ENCODE results near the gene ZNF511.

ZNF511 gene

GRCh38 chr10:133347710-133348517 lies 39.2 kb downstream of the ZNF511 start:
- H3K4me3 Mint-ChIP-seq: no peak overlapping the region
- no peak for DNase-seq
- H3K27me3 Mint-ChIP-seq (ENCODE audit: low read depth, poor library complexity): peaks cover 27% of the 10 kb centered on the region
- H3K36me3 Mint-ChIP-seq (ENCODE audit: low read depth): no peaks in the 10 kb centered on the region
- peaks cover 7% of the 10 kb centered on the region for H3K9me3 Mint-ChIP-seq
- H3K4me1 Mint-ChIP-seq: peaks cover 13% of the 10 kb centered on the region
- H3K27ac Mint-ChIP-seq: no peak overlapping the region
- TF ChIP-seq CTCF (IDR thresholded peaks at IDR 0.05): no peak

GRCh38 chr10:133349160-133349568 lies 40.5 kb downstream of the ZNF511 start:
- H3K9me3 Mint-ChIP-seq: peaks cover 7% of the 10 kb centered on the region
- no peaks in the 10 kb centered on the region for H3K36me3 Mint-ChIP-seq (ENCODE audit: low read depth)
- peaks cover 19% of the 10 kb centered on the region for H3K27me3 Mint-ChIP-seq (ENCODE audit: low read depth, poor library complexity)
- DNase-seq: no peak
- peaks cover 6% of the 10 kb centered on the region for H3K4me1 Mint-ChIP-seq
- TF ChIP-seq CTCF (IDR thresholded peaks at IDR 0.05): no peak
- no peak overlapping the region for H3K4me3 Mint-ChIP-seq
- no peak overlapping the region for H3K27ac Mint-ChIP-seq

DNA sequence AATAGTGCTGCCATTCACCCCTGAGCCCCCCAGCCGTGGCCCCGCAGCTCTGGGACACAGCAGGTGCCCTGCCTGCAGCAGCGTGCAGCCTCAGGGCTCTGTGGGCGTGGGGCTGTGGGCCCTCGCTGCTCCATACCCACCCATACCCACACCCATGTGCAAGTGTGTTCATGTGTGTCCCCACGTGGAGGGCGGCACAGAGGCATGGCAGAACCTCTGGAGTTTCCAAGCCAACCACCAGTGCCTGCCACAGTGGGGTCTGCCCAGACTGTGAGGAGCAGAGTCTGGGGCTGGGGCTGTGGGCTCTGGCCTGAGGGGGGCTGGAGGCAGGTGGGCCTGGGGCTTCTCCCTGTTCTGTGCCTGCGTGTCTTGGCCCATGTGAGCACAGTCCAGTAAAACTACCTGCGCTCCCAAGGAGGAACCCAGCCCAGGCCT lies 40.9 kb downstream of the ZNF511 start:
- Mint-ChIP-seq H3K4me3 (no peak overlapping the region), H3K9me3 (peaks cover 7% of the 10 kb centered on the region)
- DNase-seq: no peak

GRCh38 chr10:133350283-133350949 lies 41.7 kb downstream of the ZNF511 start:
- H3K4me3 Mint-ChIP-seq: no peak overlapping the region
- no peak for DNase-seq
- peaks cover 15% of the 10 kb centered on the region for H3K27me3 Mint-ChIP-seq (ENCODE audit: low read depth, poor library complexity)
- H3K36me3 Mint-ChIP-seq (ENCODE audit: low read depth): no peaks in the 10 kb centered on the region
- peaks cover 2% of the 10 kb centered on the region for H3K9me3 Mint-ChIP-seq
- TF ChIP-seq CTCF (IDR thresholded peaks at IDR 0.05): no peak
- H3K27ac Mint-ChIP-seq: no peak overlapping the region
- H3K4me1 Mint-ChIP-seq: peaks cover 6% of the 10 kb centered on the region

More for the DNA sequence above, 40.9 kb downstream of the ZNF511 start:
- TF ChIP-seq CTCF (IDR thresholded peaks at IDR 0.05): no peak
- peaks cover 16% of the 10 kb centered on the region for H3K27me3 Mint-ChIP-seq (ENCODE audit: low read depth, poor library complexity)
- no peak overlapping the region for H3K27ac Mint-ChIP-seq
- no peaks in the 10 kb centered on the region for H3K36me3 Mint-ChIP-seq (ENCODE audit: low read depth)
- H3K4me1 Mint-ChIP-seq: peaks cover 6% of the 10 kb centered on the region

DNA sequence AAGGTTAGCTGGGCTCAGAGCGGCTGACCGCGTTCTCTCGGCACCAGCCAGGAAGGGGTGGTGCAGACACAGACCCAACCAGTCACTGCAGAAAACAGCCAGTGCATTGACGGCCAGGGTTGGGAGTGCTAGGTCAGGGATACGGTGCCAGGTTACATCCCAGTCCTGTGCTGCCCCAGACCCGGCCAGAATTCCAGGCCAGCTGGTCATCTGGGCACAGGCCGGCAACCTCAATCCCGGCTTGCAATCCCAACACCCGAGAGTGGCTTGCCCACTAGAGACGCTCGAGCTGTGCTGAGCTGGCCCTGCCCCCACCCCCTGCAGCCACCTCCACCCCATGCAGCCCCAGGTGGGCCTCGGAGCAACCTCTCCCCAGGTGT lies 42.2 kb downstream of the ZNF511 start:
- TF ChIP-seq CTCF (IDR thresholded peaks at IDR 0.05): no peak
- H3K27me3 Mint-ChIP-seq (ENCODE audit: low read depth, poor library complexity): peaks cover 10% of the 10 kb centered on the region
- H3K4me3 Mint-ChIP-seq: no peak overlapping the region
- H3K27ac Mint-ChIP-seq: no peak overlapping the region
- no peak for DNase-seq
- no peaks in the 10 kb centered on the region for H3K36me3 Mint-ChIP-seq (ENCODE audit: low read depth)
- peaks cover 6% of the 10 kb centered on the region for H3K4me1 Mint-ChIP-seq
- no peaks in the 10 kb centered on the region for H3K9me3 Mint-ChIP-seq

All from nephron progenitor cell (in vitro differentiated cells).